ENCODE measurements around the gene ERN1.

The ERN1 gene

DNA sequence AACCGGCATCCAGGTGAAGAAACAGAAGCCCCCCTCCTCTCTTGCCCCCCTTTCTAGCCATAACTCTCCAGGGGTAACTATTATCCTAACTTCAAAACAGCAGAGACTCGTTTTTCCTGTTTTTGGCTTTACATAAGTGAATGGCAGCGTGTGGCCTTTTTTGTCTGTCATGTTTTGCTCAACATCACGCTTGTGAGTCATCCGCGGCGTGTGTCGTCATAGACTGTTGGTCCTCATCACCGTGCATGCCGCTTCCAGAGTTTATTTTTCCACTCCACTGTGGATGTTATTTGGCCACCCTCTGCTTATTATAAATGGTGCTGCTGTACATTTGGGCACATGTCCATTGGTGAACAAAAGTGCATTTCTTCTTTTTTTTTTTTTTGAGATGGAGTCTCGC, 52.6 kb downstream of the ERN1 start:
- TF ChIP-seq, protein P1, sequence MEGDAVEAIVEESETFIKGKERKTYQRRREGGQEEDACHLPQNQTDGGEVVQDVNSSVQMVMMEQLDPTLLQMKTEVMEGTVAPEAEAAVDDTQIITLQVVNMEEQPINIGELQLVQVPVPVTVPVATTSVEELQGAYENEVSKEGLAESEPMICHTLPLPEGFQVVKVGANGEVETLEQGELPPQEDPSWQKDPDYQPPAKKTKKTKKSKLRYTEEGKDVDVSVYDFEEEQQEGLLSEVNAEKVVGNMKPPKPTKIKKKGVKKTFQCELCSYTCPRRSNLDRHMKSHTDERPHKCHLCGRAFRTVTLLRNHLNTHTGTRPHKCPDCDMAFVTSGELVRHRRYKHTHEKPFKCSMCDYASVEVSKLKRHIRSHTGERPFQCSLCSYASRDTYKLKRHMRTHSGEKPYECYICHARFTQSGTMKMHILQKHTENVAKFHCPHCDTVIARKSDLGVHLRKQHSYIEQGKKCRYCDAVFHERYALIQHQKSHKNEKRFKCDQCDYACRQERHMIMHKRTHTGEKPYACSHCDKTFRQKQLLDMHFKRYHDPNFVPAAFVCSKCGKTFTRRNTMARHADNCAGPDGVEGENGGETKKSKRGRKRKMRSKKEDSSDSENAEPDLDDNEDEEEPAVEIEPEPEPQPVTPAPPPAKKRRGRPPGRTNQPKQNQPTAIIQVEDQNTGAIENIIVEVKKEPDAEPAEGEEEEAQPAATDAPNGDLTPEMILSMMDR (IDR thresholded peaks at IDR 0.05; ENCODE audit: extremely low read depth, missing control alignments), result no peak
- no peak for DNase-seq (ENCODE audit: low spot score)

DNA sequence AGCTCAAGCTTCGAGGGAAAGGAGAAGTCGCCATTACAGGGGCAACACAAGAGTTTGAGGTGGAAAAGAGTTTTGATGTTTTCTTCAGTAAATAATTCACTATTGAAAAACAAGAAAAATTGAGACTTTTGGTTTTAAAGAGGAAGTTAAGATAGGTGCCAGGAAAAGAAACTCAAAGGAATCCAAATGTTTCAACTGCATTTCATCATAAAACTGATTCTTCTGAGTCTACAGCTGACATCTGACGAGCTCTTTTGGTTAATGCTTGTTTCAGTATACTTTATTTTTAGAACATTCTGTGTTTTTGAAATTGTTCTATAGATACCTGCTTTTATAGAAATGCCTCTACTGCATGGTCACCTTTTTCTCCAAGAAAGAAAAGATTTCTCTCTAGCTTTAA, 54.0 kb downstream of the ERN1 start:
- no peak for DNase-seq (ENCODE audit: low spot score)
- TF ChIP-seq, protein P1 (IDR thresholded peaks at IDR 0.05; ENCODE audit: extremely low read depth, missing control alignments), result no peak

DNA sequence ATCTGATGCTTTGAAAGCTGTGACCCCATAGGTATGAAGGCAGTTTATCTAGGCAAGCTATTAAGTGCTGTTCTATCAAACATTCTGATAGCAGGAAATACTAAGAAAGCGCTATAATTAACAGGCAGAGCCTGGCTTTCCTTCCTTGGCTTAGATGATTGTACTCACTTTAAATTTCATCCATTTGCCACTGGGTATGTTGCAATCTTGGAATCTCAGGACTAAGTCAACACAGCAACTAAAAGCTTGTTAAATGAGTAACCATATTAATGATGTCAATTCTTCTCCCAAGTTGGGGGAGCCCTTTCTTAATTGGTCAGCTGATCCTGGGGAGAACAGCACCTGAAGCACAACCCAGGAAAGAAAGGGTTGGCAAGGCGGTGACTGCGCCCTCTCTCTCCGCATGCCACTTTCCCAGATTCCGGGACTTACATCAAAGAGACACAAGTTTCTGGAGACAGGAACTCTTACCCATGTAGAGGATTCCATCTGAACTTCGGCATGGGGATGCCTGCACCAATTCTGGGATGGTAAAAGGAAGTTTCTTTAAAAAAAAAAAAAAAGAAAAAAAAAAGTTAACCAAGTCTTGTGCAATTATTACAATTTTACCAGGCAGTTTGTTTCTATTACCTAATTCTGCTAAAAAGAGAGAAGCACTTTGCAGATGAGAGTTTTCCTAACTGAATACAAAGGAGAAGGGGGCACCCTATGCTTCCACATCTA, 55.1 kb downstream of the ERN1 start:
- no peak for DNase-seq (ENCODE audit: low spot score)
- TF ChIP-seq, protein P1 (IDR thresholded peaks at IDR 0.05; ENCODE audit: extremely low read depth, missing control alignments), result no peak

DNA sequence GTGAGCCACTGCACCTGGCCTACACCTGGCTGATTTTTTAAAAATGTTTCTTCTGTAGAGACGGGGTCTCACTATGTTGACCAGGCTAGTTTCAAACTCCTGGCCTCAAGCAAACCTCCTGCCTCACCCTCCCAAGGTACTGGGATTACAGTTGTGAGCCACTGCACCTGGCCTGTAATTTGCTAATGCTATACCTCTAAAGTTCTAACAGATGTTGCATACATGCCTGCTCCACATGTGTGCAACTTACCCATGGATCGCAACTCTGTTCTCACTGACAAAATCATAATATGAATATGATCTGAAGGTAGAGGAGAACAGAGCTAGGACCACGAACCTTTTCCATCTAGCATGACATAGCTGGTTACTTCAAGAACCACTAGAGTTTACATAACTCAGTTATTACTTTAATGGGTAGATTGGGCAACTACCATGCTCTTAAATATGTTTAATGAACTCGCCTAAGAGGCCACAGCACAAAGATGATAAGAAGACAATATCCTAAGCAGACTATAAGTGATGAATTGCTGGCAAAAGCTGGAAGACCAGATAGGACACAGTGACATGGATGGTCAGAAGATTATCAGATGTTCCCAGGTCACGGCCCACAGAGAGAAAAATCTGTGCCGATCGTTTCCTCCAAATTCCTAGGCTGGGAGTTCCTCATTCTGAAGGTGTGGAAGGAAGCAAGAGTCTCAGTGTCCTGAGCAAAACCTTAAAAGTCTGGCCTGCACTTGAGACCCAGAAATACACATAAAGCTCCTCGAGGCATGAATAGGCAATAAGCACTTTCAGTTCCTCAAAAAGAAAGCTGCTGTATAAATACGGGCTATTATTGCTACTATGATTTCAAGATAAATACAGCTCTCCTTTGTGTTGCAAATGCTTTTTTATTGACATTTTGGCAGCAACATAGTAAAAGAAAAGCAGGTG, 55.9 kb downstream of the ERN1 start:
- peak; percentile 62 for DNase-seq (ENCODE audit: low spot score)
- TF ChIP-seq, protein P1 (IDR thresholded peaks at IDR 0.05; ENCODE audit: extremely low read depth, missing control alignments), result no peak

DNA sequence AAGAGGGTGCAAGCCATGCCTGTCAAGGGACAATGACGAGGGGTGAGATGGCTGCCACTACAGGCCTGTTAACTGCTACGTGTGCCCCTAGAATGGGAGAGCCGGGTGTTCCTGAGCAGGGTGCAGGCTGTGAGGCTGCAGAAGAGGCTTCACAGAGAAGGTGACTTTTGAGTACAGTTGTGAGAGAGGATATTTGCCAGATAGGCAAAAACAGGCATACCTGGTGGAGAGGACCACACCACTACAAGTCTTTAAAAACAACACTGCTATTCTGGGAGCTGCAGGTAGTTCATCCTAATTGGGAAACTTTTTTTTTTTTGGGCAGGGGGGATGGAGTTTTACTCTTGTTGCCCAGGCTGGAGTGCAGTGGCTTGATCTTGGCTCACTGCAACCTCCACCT, 58.8 kb downstream of the ERN1 start:
- no peak for DNase-seq (ENCODE audit: low spot score)
- TF ChIP-seq, protein P1 (IDR thresholded peaks at IDR 0.05; ENCODE audit: extremely low read depth, missing control alignments), result no peak

DNA sequence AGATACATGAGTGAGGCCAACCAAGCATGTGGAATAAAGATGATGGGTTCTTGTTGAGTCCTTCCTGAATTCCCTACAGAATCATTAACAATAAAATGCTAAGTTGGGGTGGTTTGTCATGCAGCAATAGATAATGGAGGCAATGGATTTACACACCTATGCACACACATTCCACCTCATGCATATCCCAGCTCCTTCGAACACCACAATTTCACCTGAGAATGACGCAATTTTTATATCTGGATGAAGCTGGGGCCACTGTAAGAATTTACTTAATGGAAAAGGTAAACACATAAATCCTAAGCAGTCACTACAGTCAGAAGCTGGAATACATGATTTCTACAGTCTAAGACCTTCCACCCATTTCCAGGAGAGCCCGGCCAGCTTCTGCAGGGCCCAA, 59.7 kb downstream of the ERN1 start:
- no peak for DNase-seq (ENCODE audit: low spot score)
- TF ChIP-seq, protein P1 (IDR thresholded peaks at IDR 0.05; ENCODE audit: extremely low read depth, missing control alignments), result no peak

DNA sequence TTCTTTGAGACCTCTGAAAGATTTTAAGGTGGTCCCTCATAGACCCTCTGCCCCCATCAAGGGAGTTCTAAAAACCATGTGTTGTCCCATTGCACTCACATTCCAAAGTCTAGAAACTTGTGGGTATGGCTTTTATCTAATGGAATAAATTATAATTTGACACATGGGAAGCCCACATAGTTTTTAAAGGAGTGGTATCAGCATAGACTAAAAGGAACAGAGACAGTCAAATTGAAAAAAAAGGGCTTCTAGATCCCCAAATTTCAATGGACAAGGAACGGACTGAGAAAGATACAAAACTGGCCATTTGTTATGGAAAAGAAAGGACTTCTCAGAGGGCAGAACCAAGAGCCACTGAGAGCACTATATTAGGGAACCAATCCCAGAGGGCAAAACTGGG, 60.8 kb downstream of the ERN1 start:
- TF ChIP-seq, protein P1 (IDR thresholded peaks at IDR 0.05; ENCODE audit: extremely low read depth, missing control alignments), result no peak
- DNase-seq (ENCODE audit: low spot score), result no peak
